ENCODE data around the gene PPIB.

The PPIB gene

DNA sequence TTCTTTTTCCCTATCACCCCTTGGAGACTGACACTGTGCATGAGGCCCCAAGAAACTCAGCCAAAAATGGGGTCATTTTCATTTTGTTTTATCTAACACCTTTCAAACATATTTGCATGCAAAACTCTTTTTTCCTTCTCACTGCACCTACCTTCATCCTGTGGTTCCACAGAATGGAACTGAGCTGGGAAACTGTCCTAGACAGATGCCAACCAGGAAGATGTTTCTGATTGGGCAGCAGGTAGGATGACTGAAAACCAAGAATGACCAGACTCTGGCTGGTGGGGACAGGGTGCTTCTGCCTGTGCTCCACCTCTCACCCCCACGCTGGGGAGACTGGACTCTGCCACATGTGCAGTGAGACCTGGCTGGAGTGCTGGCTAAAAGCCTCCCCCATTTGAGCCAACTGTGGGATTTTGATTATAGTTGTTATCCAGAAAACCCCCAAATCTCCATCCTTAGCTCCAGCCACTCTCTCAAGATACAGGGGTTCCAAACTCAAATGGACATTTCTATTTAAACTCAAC lies 5.2 kb downstream of the PPIB start:
- DNase-seq: no peak

DNA sequence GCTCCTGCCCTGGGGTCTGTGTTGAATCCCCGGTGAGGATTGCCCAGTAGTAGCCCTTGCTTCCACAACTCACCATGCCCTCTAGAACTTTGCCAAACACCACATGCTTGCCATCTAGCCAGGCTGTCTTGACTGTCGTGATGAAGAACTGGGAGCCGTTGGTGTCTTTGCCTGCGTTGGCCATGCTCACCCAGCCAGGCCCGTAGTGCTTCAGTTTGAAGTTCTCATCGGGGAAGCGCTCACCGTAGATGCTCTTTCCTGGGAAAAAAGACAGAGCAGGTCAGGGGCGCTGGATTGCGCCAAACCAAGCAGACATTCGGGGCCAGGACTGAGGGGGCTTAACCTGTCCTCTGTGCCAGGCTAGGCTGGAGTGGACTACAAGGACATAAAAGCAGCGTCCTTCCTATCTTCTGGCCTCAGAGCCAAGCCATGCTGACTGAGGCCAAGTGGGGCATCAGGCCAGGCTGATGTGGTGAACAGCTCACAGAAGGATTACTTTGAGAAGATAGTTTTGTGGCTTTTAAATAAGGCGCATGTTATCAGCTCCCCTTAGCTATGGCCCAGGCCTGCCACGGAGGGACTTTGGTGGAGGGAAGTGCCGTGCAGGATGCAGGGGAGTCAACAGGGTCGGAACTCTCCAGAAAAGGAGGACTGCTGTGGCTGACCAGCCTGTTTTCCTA lies 6.0 kb downstream of the PPIB start:
- DNase-seq: no peak

DNA sequence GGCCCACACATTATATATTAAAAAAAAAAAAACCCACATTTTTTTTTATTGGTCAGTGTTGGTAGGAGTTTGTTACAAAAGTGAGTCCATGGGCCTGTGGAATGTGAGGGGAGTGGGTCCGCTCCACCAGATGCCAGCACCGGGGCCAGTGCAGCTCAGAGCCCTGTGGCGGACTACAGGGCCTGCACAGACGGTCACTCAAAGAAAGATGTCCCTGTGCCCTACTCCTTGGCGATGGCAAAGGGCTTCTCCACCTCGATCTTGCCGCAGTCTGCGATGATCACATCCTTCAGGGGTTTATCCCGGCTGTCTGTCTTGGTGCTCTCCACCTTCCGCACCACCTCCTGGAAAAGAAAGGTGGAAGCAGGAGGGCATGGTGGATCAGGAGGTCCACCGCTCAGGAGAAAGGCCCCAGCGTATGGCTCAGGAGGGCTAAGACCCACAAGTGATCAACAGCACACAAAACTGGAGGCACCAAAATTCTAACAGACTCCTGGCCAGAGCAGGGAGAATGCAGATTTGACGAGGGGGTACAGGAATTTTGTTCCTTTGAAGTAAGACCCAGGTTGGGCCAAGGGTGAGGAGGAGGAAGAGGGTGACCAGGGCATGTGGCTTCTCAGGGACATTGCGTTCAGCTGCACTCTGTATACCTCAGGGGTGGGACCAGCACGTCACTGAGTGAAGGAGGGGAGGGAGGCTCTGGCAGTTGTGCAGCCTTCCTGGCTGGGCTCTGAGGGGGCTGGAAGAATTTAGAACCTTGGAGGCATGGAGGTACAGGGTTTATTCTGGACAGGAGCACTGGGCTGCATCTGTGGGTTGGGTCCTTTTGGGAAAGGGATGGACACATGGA lies 6.8 kb downstream of the PPIB start:
- no peak for DNase-seq

DNA sequence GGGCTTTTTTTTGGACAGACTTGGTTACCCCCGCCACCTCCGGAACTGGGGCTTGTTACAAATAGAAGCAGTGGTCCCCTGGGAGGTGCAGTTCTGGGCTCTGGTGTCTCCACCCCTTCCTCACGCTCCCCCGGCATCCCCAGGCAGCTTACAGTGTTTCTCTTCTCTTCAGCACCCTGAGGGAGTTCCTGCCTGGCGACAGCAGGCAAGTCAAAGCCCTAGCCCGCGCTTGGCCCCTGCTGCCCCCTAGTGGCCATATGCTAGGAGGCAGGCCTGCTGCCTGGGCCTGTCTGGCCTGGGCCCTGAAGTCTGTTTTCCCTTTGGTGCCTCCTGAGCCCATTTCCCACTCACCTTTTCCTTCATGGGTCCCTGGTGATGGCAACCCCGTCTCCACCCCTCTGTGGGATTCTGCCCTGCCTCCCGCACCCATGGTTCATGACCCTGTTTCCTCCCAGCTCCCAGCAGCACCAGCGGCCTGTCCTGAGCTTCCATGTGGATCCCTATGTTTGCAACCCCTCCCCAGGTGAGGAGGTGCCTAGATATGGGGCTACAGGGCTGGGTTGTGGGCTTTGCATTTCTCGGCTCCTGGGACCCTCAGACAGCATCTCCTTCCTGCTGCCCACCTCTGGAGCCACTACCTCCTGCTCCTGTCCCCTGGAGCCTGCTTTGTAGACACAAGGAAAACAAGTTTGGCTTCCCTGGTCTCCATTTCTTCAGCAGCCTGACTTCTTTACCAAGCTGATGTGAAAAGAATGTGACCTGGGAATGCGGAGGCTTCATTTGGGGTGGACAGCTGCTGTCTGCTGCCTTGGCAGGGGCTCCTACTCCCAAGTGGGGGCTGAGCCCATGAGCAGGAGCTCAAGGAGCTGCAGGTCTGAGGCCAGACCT lies 9.1 kb downstream of the PPIB start:
- peak; percentile 85 to 90 (median 87) for DNase-seq

DNA sequence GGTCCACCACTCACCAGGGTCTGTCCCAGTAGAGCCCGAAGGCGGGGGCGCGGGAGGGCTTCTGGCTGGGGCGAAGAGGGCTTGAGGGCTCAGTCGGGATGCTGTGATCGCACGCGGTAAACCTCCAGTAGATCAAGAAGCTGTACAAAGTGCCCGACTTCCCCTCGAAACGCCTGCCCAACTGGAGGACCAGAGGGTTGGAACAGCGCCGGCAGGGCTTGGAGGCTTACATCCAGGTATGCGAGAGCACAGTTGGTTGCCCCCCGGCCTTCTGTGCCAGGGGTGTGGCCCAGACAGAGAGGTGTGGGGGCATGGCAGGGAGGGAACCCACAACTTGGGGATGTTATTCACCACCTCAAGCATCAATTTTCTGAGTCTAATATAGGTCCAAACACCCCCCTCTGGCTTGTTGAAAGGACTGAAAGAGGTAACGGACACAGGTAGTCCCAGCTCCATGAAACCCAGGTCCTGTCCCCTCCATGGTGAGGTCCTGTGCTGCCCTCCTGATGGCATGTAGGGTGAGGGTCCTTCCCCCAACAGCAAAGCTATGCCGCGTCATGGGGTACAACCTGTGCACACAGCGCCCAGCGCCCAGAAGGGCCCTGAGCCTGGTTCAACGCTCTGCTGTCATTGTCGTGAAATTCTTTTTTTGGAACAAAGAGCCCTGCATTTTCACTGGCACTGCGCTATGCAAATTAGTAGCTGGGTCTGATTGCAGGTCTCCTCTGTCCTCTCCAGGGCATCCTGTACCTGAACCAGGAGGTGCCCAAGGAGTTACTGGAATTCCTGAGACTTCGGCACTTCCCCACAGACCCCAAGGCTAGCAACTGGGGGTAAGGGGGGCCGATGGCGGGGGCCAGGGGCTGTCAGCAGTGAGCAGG lies 10.1 kb downstream of the PPIB start:
- DNase-seq: no peak

DNA sequence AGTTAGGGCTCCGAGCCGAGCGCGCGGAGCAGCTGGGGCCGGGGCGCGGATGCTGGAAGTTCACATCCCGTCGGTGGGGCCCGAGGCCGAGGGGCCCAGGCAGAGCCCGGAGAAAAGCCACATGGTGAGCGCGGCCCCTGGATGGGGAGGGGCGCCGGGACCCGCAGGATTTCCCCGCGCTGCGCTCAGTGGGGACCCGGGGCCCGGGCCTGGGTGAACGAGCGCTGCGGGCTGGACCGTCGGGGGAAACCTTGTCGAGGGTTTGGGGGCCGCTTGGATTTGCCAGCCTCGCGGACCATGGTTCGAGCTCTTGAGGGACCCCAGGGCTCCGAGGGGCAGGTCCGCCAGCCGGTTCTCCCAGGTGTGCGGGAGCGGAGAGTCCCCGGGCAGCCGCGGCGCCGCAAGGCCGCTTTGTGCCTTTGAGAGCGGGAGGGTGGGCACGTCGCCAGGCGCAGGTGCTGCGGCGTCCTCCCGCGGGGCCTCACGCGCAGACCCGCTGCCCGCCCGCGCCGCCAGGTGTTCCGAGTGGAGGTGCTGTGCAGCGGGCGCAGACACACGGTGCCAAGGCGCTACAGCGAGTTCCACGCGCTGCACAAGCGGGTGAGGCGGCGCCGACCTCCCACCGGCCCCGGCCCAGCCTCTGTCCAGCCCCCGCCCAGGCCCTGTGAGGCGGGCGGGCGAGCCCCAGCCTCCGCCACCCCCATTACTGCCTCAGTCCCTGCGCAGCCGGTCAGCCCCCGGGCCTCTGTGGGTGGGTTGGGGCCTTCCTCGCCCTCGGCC lies 10.9 kb downstream of the PPIB start, which contains the start of gene SNX22:
SNX22 (plus strand) TSS at position 5 of the 780 bp plus-strand sequence; CDS start at position 50, 45 bp downstream.
- peak in 1 of 4 experiments; percentile 7 for DNase-seq

DNA sequence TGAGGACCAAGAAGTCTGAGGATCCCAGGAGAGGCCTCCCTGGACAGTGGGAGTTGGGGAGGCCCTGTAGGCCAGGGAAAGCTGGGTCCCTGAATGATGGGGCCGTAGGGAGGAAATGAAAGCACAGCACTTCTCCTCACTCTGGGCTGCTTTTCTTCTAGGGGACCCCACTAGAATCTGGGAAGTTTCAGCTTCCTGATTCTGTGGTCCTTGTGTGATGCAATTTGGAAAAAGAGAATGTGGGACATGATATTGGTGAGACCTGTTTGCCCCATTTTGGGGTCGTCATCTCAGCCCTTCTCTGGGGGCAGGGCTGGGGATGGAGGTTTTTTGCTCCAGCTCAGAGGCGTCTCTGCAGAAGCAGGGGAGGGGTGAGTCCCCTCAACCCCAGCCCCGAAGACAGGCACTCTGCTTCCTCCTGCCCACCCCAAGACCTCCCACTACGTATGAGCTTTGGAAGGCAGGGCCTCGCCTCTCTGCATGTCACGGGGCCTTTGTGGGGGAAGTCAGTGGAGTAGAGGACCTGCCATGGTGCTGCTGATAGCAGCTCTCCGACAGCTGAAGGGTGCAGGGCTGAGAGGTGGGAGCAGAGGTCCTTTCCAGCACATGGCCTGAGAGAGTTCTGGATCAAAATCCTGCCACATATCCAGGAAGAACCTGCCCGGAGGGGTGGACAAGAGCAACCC lies 12.8 kb downstream of the PPIB start:
- no peak for DNase-seq

DNA sequence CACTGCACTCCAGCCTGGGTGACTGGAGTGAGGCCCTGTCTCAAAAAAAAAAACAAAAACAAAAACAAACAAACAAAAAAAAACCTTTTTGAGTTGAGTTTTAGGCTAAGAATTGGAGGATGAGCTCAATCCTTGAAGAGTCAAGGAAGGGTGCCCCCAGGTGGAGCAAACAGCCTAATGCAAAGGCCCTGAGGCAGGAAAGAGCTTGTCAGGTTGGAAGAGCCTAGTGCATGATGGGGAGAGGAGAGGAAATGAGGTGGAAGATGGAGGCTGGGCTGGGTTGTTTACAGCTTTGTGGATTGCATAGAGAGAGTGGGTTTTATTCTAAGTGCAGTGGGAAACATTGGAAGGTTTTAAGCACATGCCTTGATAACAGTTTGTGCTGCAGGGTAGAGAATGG lies 13.4 kb downstream of the PPIB start:
- no peak for DNase-seq

DNA sequence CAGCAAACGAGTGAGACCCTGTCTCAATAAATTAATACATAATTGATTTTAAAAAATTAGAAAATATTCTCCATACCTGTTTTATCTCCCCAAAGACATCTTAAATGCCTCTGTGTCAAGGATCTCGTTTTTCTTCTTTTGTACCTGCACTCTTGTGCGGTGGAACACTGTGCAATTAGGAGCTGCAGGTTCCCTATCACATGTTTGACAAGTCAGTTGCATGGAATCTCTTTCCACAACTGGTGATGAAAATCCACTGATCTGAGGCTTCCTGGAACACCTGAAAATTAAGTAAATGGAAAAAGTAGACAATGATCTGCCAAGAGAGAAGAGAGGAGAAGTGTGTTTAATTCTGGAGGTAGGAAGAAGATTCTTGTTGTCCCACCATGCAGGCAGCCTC lies 14.2 kb downstream of the PPIB start:
- DNase-seq: no peak

DNA sequence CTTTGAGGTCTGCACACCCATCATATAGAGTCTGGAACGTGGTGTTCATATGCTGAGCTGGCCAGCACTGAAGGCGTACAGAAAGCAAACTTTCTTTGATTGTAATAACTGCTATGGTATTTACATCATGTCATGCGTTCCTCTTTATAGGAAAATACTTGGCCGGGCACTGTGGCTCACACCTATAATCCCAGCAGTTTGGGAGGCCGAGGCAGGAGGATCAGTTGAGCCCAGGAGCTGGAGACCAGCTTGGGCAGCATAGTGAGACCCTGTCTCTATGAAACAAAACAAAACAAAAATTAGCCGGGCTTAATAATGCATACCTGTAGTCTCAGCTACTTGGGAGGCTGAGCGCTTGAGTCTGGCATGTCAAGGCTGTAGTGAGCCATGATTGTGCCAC lies 14.7 kb downstream of the PPIB start:
- DNase-seq: no peak

DNA sequence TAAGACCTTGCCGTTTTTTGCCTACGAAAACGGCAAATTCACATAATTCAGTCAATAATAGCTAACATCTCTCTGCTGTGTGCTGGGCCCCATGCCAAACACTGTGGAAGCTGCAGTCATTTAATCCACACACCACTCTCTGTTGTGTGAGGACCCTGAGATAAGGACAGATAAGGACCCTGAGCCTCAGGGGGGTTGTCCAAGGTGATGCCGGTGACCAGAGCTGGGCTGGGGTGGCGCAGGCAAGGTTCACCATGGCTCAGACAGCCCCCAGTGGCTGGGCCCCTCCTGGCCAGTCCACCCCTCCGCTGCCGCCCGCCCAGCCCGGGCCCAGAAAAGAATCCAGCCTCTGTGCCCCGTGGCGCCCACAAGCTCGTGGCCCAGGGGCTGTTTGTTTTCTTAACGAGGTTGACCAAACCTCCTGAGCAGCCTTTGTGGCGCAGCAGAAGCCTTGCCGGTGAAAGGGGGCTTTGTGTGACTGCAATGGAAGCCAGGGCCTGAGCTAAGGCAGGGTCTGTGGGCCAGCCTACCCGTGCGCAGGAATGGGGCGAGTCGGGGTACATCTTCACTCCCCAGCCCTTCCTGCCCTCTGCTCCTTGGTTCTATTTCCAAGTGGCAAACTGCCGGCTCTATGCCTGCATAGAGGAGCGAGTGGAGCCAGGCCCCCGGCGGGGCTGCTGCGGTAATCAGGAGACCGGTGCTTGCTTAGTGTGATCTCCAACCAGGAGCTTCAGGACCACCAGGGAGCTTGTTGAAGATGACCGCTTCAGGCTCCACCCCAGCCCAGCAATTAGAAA lies 15.7 kb downstream of the PPIB start:
- no peak for DNase-seq

DNA sequence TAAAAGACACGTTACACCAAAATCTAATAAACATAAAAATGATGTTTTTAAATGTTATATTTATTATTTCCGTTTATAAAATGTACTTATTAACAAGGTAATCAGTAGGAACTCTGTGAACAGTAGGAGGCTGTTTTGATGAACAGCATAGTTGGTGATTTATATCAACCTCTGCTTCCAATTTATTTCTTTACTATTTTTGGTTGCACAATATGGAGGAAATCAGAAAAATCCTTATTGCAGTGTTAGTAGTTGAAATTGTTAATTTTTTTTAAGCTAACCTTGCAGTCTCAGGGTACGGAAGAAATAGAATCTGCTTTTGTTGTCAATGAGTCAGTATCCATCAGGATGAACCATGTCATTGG lies 16.3 kb downstream of the PPIB start:
- DNase-seq: no peak

DNA sequence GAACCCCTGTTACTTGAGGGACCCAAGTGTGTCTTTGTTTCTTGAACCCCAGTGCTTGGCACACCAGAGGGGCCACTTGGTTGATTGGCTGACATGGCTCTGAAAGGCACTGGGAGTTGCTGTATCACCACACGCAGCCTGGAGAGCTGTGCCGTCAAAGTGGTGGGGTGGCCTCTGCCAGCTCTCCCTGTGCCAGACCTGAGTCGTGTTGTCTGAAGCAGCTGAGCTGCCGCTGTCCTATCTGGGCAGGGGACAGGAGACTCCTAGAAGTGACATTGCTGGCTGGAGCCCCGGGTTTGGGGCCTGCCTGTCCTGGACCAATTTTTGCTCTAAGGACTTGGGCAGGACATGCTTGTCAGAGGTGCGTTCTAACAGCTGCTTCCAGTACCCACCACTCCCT lies 16.8 kb downstream of the PPIB start:
- DNase-seq: no peak

DNA sequence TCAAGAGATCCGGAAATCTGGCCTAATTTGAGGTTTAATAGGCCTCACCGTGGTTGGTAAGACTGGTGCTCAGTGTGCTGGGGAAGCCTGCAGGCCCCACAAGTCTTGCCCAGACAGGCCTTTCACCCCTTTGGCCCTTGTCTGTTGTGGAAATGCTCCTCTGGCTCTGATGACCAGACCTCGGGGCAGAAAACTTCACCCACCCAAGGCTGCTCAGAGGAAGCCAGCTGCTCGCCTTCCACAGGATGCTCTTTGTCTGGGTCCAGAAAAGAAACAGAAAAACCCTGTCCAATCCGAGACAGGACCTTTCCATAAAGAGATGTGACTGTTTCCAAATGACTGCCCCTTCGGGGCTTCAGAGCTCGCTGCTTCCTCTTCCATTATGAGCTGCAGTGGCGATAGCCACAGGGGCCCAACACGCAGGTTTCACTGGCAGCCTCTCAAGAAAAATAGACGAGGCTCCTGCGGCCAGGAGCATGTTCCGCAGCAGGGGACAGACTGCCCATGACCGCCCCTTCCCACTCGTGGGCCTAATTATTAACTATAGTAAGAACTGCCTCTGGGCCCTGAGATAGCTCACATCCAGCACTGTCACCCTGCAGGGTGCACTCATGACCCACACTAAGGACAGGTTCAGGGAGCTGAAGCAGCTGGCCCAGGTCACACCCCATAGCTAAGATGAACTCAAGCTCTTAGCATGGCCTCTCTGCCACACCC lies 18.1 kb downstream of the PPIB start:
- no peak for DNase-seq

DNA sequence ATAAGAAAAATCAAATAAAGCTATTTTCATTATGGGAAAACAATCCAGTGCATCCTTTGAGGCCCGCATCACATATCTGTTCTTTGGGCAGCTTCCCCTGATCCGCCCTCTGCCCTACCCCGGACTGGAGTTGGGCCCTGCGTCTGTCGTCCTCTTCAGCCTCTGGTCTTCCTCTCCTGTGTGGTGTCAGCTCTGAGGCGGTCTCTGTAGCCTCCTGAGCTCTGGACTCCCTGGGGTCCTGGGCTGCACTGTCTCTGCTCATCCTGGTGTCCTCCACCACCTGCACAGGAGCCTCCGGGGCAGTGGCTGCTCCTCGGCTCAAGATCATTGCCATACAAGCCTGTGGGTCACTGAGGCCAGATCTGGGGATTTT lies 18.6 kb downstream of the PPIB start:
- DNase-seq: no peak

DNA sequence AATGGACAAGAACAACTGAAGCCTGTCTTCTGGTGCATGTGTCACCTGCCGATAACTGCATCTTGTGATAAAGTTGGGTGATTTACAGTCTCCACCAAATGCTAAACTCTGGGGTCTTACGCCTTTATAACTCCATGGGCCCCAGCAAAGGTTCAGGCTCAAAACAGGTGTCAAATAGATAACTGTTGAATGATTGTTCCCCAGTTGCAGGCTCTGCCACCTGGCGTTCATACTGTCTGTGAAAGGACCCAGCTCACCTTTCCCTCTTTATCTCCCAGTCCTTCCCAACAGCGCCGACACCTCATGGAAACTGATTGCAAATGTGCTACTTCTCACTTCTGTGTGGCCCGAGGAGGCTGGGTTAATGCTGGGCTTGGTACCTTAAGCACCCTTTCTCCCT lies 19.5 kb downstream of the PPIB start:
- no peak for DNase-seq

DNA sequence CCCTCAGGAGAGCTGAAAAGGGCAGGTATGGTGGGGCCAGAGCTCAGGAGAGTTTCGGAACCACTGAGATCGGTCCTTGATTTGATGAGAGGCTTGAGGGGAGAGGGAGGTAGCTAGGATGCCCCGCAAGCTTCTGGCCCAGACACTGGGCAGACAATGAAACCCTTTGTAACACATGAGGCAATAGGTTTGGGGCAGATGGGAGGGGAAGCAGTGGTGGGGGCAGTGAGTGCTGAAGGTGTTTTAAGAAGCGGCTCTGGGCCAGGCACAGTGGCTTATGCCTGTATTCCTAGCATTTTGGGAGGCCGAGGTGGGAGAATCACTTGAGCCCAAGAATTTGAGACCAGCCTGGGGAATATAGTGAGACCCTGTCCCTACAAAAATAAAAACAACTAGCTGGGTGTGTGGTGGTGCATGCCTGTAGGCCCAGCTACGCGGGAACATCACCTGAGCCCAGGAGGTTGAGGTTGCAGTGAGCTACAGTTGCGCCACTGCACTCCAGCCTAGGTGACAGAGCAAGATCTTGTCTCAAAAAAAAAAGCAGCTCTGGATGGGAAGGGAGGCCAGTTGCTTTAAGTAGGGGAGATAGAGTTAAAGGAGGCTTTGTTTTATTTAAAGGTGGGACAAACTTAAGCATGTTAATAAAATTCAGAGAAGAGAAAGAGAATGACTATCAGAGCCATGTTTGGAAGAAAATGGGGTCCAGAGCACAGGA lies 20.9 kb downstream of the PPIB start:
- DNase-seq: no peak

DNA sequence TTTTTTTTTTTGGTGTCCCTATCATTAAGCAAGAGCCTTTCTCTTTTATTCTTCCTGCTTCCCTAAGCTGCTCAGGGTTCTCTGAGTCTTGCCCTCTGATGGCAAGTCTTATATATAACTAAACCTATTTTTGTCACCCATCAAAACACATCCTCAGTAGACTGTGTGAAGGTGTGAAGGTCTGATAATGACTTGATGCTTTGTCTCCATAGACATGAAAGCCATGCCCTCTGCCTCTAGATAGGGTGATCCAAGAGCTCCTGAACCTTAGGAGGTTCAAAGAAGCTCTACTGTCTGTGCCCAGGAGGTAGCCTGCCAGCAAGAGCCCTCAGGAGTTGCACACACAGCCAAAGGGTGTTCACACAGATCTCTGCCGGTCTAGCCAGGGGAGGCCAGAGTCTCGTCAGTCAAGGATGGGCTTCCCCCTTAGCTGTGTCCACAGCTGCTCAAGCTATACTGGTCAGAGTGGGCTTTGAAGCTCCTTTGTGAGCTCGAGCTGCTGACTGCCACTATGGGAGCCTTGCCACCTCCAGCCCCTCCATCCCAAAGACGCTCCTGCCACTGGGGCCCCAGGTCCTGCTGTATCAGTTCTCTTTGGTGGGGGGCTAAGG lies 24.4 kb downstream of the PPIB start:
- DNase-seq: no peak
